Fibroblast of pulmonary artery (primary cell): Measurements from ENCODE around the gene DPYD.

ENCODE experiments used
- DNase-seq: peaks from one replicate; pipeline ENCODE4 v3.0.0-alpha.2; 2010; ENCODE audit warnings: low read depth
- H3K4me3 ChIP-seq: replicated peaks from 2 replicates; pipeline ENCODE4 v1.5.1; 2011; ENCODE audit warnings: low read depth, mild to moderate bottlenecking, control low read depth, low read length, moderate library complexity
- CTCF ChIP-seq: IDR thresholded peaks from 2 replicates; pipeline ENCODE4 v1.5.1; 2011; ENCODE audit warnings: mild to moderate bottlenecking, control low read depth, low read length, inconsistent platforms; ENCODE audit errors: missing control alignments

The DPYD gene

GRCh38 chr1:97920276-97920831 lies 480 bp downstream of the DPYD start:
- peak; percentile 45 for DNase-seq
- TF ChIP-seq CTCF: no peak
- peak overlapping the region; percentile 90 for H3K4me3 ChIP-seq

GRCh38 chr1:97919585-97920261 lies 1.1 kb downstream of the DPYD start:
- no peak for TF ChIP-seq CTCF
- DNase-seq: peak; percentile 55

GRCh38 chr1:97918961-97919360 lies 1.9 kb downstream of the DPYD start:
- no peak for DNase-seq
- H3K4me3 ChIP-seq: peak overlapping the region; percentile 90
- no peak for TF ChIP-seq CTCF

More at GRCh38 chr1:97919585-97920261, 1.1 kb downstream of the DPYD start:
- H3K4me3 ChIP-seq: peak overlapping the region; percentile 90

GRCh38 chr1:97913506-97914139 lies 7.2 kb downstream of the DPYD start:
- no peak for TF ChIP-seq CTCF
- DNase-seq: no peak

GRCh38 chr1:97911266-97912215 lies 9.3 kb downstream of the DPYD start:
- no peak for DNase-seq
- no peak overlapping the region for H3K4me3 ChIP-seq
- TF ChIP-seq CTCF: no peak

More at GRCh38 chr1:97913506-97914139, 7.2 kb downstream of the DPYD start:
- no peak overlapping the region for H3K4me3 ChIP-seq

- no peak for TF ChIP-seq CTCF
- DNase-seq: no peak
- no peak overlapping the region for H3K4me3 ChIP-seq
Observed at GRCh38 chr1:97909266-97909665, 11.6 kb downstream of the DPYD start.
